Liver (tissue), 9 donors: ENCODE data around the gene SV2B. TPM values are rescaled to one million over a fixed set of nuclear protein-coding genes. Genes with fewer than 3 reads are reported as not detected.

Source experiments
- DNase-seq: peaks from one replicate; pipeline ENCODE4 v3.0.0-alpha.2; 2017; ENCODE audit warnings: low spot score
- H3K27ac ChIP-seq, 2 donors: one replicate each; pipeline ENCODE4 v1.7.0; 2013; ENCODE audit warnings: inconsistent platforms in 2 of 2, low read length in 2 of 2, control low read depth in 1 of 2, low read depth in 1 of 2, mild to moderate bottlenecking in 1 of 2
- H3K27me3 ChIP-seq, 4 donors: one replicate each; pipeline versions ENCODE4 v1.6.1 to v1.7.0; 2013; ENCODE audit warnings: low read length in 3 of 4, inconsistent platforms in 1 of 4, mild to moderate bottlenecking in 1 of 4, moderate library complexity in 1 of 4; ENCODE audit not compliant: control insufficient read depth in 4 of 4, insufficient read depth in 4 of 4
- H3K36me3 ChIP-seq, 4 donors: one replicate each; pipeline versions ENCODE4 v1.6.1 to v1.7.0; 2013; ENCODE audit warnings: low read length in 3 of 4, mild to moderate bottlenecking in 3 of 4, low read depth in 1 of 4, moderate library complexity in 1 of 4; ENCODE audit not compliant: control insufficient read depth in 4 of 4, insufficient read depth in 3 of 4
- H3K4me1 ChIP-seq, 4 donors: one replicate each; pipeline versions ENCODE4 v1.6.1 to v1.7.0; 2013; ENCODE audit warnings: low read length in 3 of 4, mild to moderate bottlenecking in 3 of 4, moderate library complexity in 1 of 4; ENCODE audit not compliant: control insufficient read depth in 4 of 4, insufficient read depth in 4 of 4
- H3K4me3 ChIP-seq, 3 donors: one replicate each; pipeline versions ENCODE4 v1.6.1 to v1.7.0; 2013; ENCODE audit warnings: low read length in 3 of 3, control low read depth in 1 of 3, low read depth in 1 of 3, mild to moderate bottlenecking in 1 of 3
- H3K9ac ChIP-seq, 2 donors: one replicate each; pipeline ENCODE4 v1.7.0; 2013; ENCODE audit warnings: low read length in 2 of 2, mild to moderate bottlenecking in 2 of 2, moderate library complexity in 2 of 2, control low read depth in 1 of 2, low read depth in 1 of 2
- H3K9me3 ChIP-seq, 4 donors: one replicate each; pipeline versions ENCODE4 v1.6.1 to v1.7.0; 2013; ENCODE audit warnings: low read length in 3 of 4; ENCODE audit not compliant: control insufficient read depth in 4 of 4
- ATF3 ChIP-seq: IDR thresholded peaks from 2 replicates; pipeline ENCODE4 v1.6.1; 2016; ENCODE audit warnings: antibody characterized with exemption
- CTCF ChIP-seq: fragments of 150-350 bp; IDR thresholded peaks from 2 replicates; pipeline ENCODE4 v1.5.1; 2017; ENCODE audit warnings: improper control_type of control experiment, low read depth, low read length; ENCODE audit not compliant: missing input control
- EGR1 ChIP-seq, 2 donors: IDR thresholded peaks; 2 replicates each; pipeline ENCODE4 v1.6.1; 2016 to 2018; ENCODE audit warnings: antibody characterized with exemption in 2 of 2, low read depth in 2 of 2
- FOXA1 ChIP-seq: IDR thresholded peaks from 2 replicates; pipeline ENCODE4 v1.6.1; 2016; ENCODE audit warnings: antibody characterized with exemption
- FOXA2 ChIP-seq: IDR thresholded peaks from 2 replicates; pipeline ENCODE4 v1.6.1; 2016; ENCODE audit warnings: antibody characterized with exemption
- GABPA ChIP-seq, 2 donors: IDR thresholded peaks in 1 of 2; conservative IDR thresholded peaks in 1 of 2; 2 replicates each; pipeline ENCODE4 v1.6.1; 2016; ENCODE audit warnings: antibody characterized with exemption in 2 of 2, mild to moderate bottlenecking in 1 of 2, moderate library complexity in 1 of 2
- HNF4A ChIP-seq, 2 donors: conservative IDR thresholded peaks; 2 replicates each; pipeline ENCODE4 v1.6.1; 2016; ENCODE audit warnings: antibody characterized with exemption in 2 of 2, mild to moderate bottlenecking in 2 of 2
- HNF4G ChIP-seq: IDR thresholded peaks from 2 replicates; pipeline ENCODE4 v1.6.1; 2016; ENCODE audit warnings: antibody characterized with exemption
- JUND ChIP-seq, 2 donors: IDR thresholded peaks; 2 replicates each; pipeline ENCODE4 v1.6.1; 2016; ENCODE audit warnings: antibody characterized with exemption in 2 of 2
- MAX ChIP-seq: IDR thresholded peaks from 2 replicates; pipeline ENCODE4 v1.6.1; 2016; ENCODE audit warnings: antibody characterized with exemption
- NR2F2 ChIP-seq: IDR thresholded peaks from 2 replicates; pipeline ENCODE4 v1.6.1; 2016; ENCODE audit warnings: antibody characterized with exemption
- RAD21 ChIP-seq, 2 donors: IDR thresholded peaks; 2 replicates each; pipeline ENCODE4 v1.6.1; 2016; ENCODE audit warnings: antibody characterized with exemption in 2 of 2, mild to moderate bottlenecking in 2 of 2
- REST ChIP-seq: IDR thresholded peaks from 2 replicates; pipeline ENCODE4 v1.6.1; 2016; ENCODE audit warnings: antibody characterized with exemption, mild to moderate bottlenecking
- RXRA ChIP-seq, 2 donors: IDR thresholded peaks; 2 replicates each; pipeline ENCODE4 v1.6.1; 2017 to 2018; ENCODE audit warnings: antibody characterized with exemption in 2 of 2, mild to moderate bottlenecking in 1 of 2
- SP1 ChIP-seq: IDR thresholded peaks from 2 replicates; pipeline ENCODE4 v1.6.1; 2018; ENCODE audit warnings: antibody characterized with exemption, mild to moderate bottlenecking
- TAF1 ChIP-seq: conservative IDR thresholded peaks from 2 replicates; pipeline ENCODE4 v1.6.1; 2016; ENCODE audit warnings: antibody characterized with exemption, mild to moderate bottlenecking
- YY1 ChIP-seq: IDR thresholded peaks from 2 replicates; pipeline ENCODE4 v1.6.1; 2016; ENCODE audit warnings: antibody characterized with exemption, mild to moderate bottlenecking
- ZBTB33 ChIP-seq: IDR thresholded peaks from 2 replicates; pipeline ENCODE4 v1.6.1; 2016; ENCODE audit warnings: antibody characterized with exemption
- WGBS: extraction: QIAGEN DNeasy Blood & Tissue Kit; methylation state at CpG from one replicate; pipeline ENCODE4 v1.1.7; 2013; 5-methylcytosine and 5-hydroxymethylcytosine counted together
- polyA plus RNA-seq, 2 donors: library from polyadenylated mRNA; stranded (reverse) in 1 of 2; unstranded in 1 of 2; fragments of 200-250 nt in 1 of 2; fragments of >200 nt in 1 of 2; fragmentation: Nextera tagmentation in 1 of 2; extraction: Ambion mirVana in 1 of 2; gene quantifications; one replicate each; pipeline versions ENCODE4 v1.2.1 to v1.2.3, GENCODE V29; 2013 to 2015
- total RNA-seq, 2 donors: library from RNA; depleted of rRNA; stranded (reverse); fragments of >200 nt; gene quantifications; one replicate each; pipeline ENCODE4 v1.2.3, GENCODE V29; 2014
- donor health status: healthy.
- donor health status: healthy.
- donor health status: healthy.
- donor health status: healthy.
- donor health status: healthy.

Gene SV2B
- total and polyA plus RNA-seq, 4 donors: 0.08 to 0.16 (median 0.09) TPM; not detected in 1

GRCh38 chr15:91202510-91203102 is 102.5 kb downstream of the SV2B start (continued):
- TF ChIP-seq ZBTB33: no peak

GRCh38 chr15:91203619-91204203 is 103.7 kb downstream of the SV2B start:
- no peaks in the 10 kb centered on the region for H3K36me3 ChIP-seq
- H3K27me3 ChIP-seq: no peaks in the 10 kb centered on the region
- DNase-seq: no peak
- H3K9me3 ChIP-seq: no peaks in the 10 kb centered on the region
- no peak overlapping the region for H3K9ac ChIP-seq
- TF ChIP-seq MAX: no peak
- TF ChIP-seq EGR1 (IDR thresholded peaks at IDR 0.05; ENCODE audit: low read depth in 2 of 2): no peak
- TF ChIP-seq ATF3: no peak
- TF ChIP-seq RXRA (IDR thresholded peaks at IDR 0.05): no peak
- no peak for TF ChIP-seq NR2F2
- TF ChIP-seq HNF4G: no peak
- TF ChIP-seq SP1: no peak
- no peak for TF ChIP-seq REST
- TF ChIP-seq FOXA2: no peak
- TF ChIP-seq RAD21 (IDR thresholded peaks at IDR 0.05): no peak
- no peak for TF ChIP-seq HNF4A (conservative IDR thresholded peaks at IDR 0.05)
- no peak overlapping the region for H3K27ac ChIP-seq
- no peak overlapping the region for H3K4me3 ChIP-seq
- peaks cover 3 to 6% (median 5%) of the 10 kb centered on the region in 4 donors for H3K4me1 ChIP-seq
- WGBS: 67% methylated on average over 7 of the region's 7 CpGs

- 76% methylated on average over 1 of the region's 1 CpG for WGBS
- Histone ChIP-seq H3K4me1 (no peaks in the 10 kb centered on the region), H3K9me3 (no peaks in the 10 kb centered on the region), H3K36me3 (no peaks in the 10 kb centered on the region), H3K27ac (no peak overlapping the region), H3K4me3 (no peak overlapping the region), H3K9ac (no peak overlapping the region), H3K27me3 (peaks cover 0 to 7% (median 1%) of the 10 kb centered on the region in 4 donors)
- DNase-seq: no peak
- TF ChIP-seq EGR1 (IDR thresholded peaks at IDR 0.05; ENCODE audit: low read depth in 2 of 2): no peak
- no peak for TF ChIP-seq TAF1
- no peak for TF ChIP-seq RAD21 (IDR thresholded peaks at IDR 0.05)
- TF ChIP-seq RXRA (IDR thresholded peaks at IDR 0.05): no peak
- TF ChIP-seq MAX: no peak
- no peak for TF ChIP-seq HNF4A (conservative IDR thresholded peaks at IDR 0.05)
- TF ChIP-seq CTCF: no peak
- no peak for TF ChIP-seq GABPA (IDR thresholded peaks at IDR 0.05 in 1 of 2, conservative IDR thresholded peaks at IDR 0.05 in 1 of 2)
- no peak for TF ChIP-seq SP1
- no peak for TF ChIP-seq YY1
- TF ChIP-seq HNF4G: no peak
- no peak for TF ChIP-seq ZBTB33
- TF ChIP-seq JUND (IDR thresholded peaks at IDR 0.05): no peak
- no peak for TF ChIP-seq ATF3
- TF ChIP-seq NR2F2: no peak
- TF ChIP-seq FOXA1: no peak
Measured at GRCh38 chr15:91208371-91208770, 108.3 kb downstream of the SV2B start.
